Stomach (tissue), 9 donors: Measurements from ENCODE around the gene PEX13. TPM values are rescaled to one million over a fixed set of nuclear protein-coding genes. Genes with fewer than 3 reads are reported as not detected.

Experiments
- DNase-seq, 2 donors: peaks; one replicate each; pipeline versions ENCODE4 v3.0.0 to v3.0.0-alpha.2; 2013 to 2019
- H3K27ac ChIP-seq, 5 donors: fragments of 200-600 bp in 4 of 5; sonication (generic) in 4 of 5; one replicate each; pipeline ENCODE4 v1.5.1; 2013 to 2019; ENCODE audit warnings: mild to moderate bottlenecking in 1 of 5, moderate library complexity in 1 of 5
- H3K27me3 ChIP-seq, 3 donors: fragments of 200-600 bp; sonication (generic); one replicate each; pipeline ENCODE4 v1.5.1; 2017 to 2019; ENCODE audit warnings: mixed run types in 1 of 3
- H3K36me3 ChIP-seq, 4 donors: fragments of 200-600 bp; sonication (generic); 1 replicate in 3 of 4; 2 replicates in 1 of 4; pipeline ENCODE4 v1.5.1; 2016 to 2019
- H3K4me1 ChIP-seq, 4 donors: fragments of 200-600 bp; sonication (generic); one replicate each; pipeline ENCODE4 v1.5.1; 2016 to 2019
- H3K4me3 ChIP-seq, 4 donors: fragments of 200-600 bp; sonication (generic) in 3 of 4; one replicate each; pipeline ENCODE4 v1.5.1; 2016 to 2019; ENCODE audit warnings: mild to moderate bottlenecking in 1 of 4
- H3K9me3 ChIP-seq, 4 donors: fragments of 200-600 bp; sonication (generic); one replicate each; pipeline ENCODE4 v1.5.1; 2016 to 2019
- CTCF ChIP-seq, 7 experiments: fragments of 450-650 bp in 4 of 7; fragments of 200-600 bp in 3 of 7; sonication (generic) in 3 of 7; IDR thresholded peaks; one replicate each; pipeline ENCODE4 v1.5.1; 2016 to 2019; ENCODE audit warnings: antibody characterized with exemption in 7 of 7, control low read depth in 2 of 7, mild to moderate bottlenecking in 1 of 7
- EP300 ChIP-seq: sonication (generic); formaldehyde crosslinking; IDR thresholded peaks from one replicate; pipeline ENCODE4 v1.6.1; 2017; ENCODE audit warnings: antibody characterized with exemption
- POLR2A ChIP-seq, 4 donors: fragments of 450-650 bp; IDR thresholded peaks; one replicate each; pipeline ENCODE4 v1.6.1; 2016; ENCODE audit warnings: antibody characterized with exemption in 4 of 4, control low read depth in 2 of 4, mild to moderate bottlenecking in 1 of 4, moderate library complexity in 1 of 4
- POLR2AphosphoS5 ChIP-seq, 3 donors: sonication (generic); formaldehyde crosslinking; IDR thresholded peaks; one replicate each; pipeline ENCODE4 v1.6.1; 2016; ENCODE audit warnings: antibody characterized with exemption in 3 of 3
- WGBS, 5 donors: extraction: QIAGEN DNeasy Blood & Tissue Kit in 3 of 5; methylation state at CpG; one replicate each; pipeline versions ENCODE4 v1.1.5 to v1.1.7; 2013 to 2018; 5-methylcytosine and 5-hydroxymethylcytosine counted together
- intact Hi-C: fragments of 100-400 bp; cut with DNase I; formaldehyde crosslinking; loops from one replicate; pipeline ENCODE4 v1.15.1; 2023; ENCODE audit warnings: low total_unique reads
- polyA plus RNA-seq, 3 donors: library from polyadenylated mRNA; stranded (reverse); fragments of 200-250 nt; gene quantifications; one replicate each; pipeline ENCODE4 v1.2.3, GENCODE V29; 2013
- total RNA-seq, 5 donors: library from RNA; depleted of rRNA; stranded (reverse); fragments of >200 nt; gene quantifications; one replicate each; pipeline versions ENCODE4 v1.1.0 to v1.2.3, GENCODE V29; 2014 to 2016
- donor health status: healthy with polysubstance abuse.
- donor health status: Bipolar disorder and iron deficiency.
- donor health status: healthy.

PEX13 gene
- total and polyA plus RNA-seq, 8 donors = 7.9 to 56.0 (median 14.0) TPM

- peaks cover 0 to 28% (median 20%) of the 10 kb centered on the region in 4 donors for H3K4me1 ChIP-seq
- peak in 1 of 2 donors; percentile 15 for DNase-seq
- no peak overlapping the region for H3K4me3 ChIP-seq
- WGBS, 5 donors = 52 to 69% (median 64%) methylated on average over 4 of the region's 4 CpGs
- H3K27ac ChIP-seq = no peak overlapping the region
- H3K9me3 ChIP-seq = no peaks in the 10 kb centered on the region
- peaks cover 17 to 43% (median 34%) of the 10 kb centered on the region in 4 donors for H3K36me3 ChIP-seq
- no peaks in the 10 kb centered on the region for H3K27me3 ChIP-seq
- intact Hi-C loops = no loop called here
- TF ChIP-seq POLR2A (IDR thresholded peaks at IDR 0.05) = no peak
- no peak for TF ChIP-seq POLR2AphosphoS5 (IDR thresholded peaks at IDR 0.05)
- TF ChIP-seq CTCF (IDR thresholded peaks at IDR 0.05) = no peak
- no peak for TF ChIP-seq EP300
These were observed 27.1 kb downstream of the PEX13 start for GRCh38 chr2:61044636-61045035.

GRCh38 chr2:61045226-61045625 is 27.7 kb downstream of the PEX13 start:
- DNase-seq = no peak
- Histone ChIP-seq H3K27me3 (no peaks in the 10 kb centered on the region), H3K9me3 (no peaks in the 10 kb centered on the region), H3K4me1 (peaks cover 0 to 28% (median 20%) of the 10 kb centered on the region in 4 donors), H3K36me3 (peaks cover 17 to 49% (median 40%) of the 10 kb centered on the region in 4 donors), H3K4me3 (no peak overlapping the region), H3K27ac (peak overlapping the region in 1 of 5 donors; percentile 40)
- TF ChIP-seq POLR2AphosphoS5 (IDR thresholded peaks at IDR 0.05) (no peak), CTCF (IDR thresholded peaks at IDR 0.05) (no peak)
- WGBS, 5 donors = 67 to 82% (median 77%) methylated on average over 2 of the region's 2 CpGs
- intact Hi-C loops = no loop called here

- 37 to 51% (median 43%) methylated on average over 4 of the region's 4 CpGs for WGBS, 5 donors
These were observed 28.5 kb downstream of the PEX13 start for GRCh38 chr2:61045999-61046398.

GRCh38 chr2:61055557-61055956 is 38.0 kb downstream of the PEX13 start:
- 16 to 49% (median 31%) methylated on average over 2 of the region's 2 CpGs for WGBS, 5 donors
- Histone ChIP-seq H3K27ac (no peak overlapping the region), H3K4me3 (no peak overlapping the region), H3K9me3 (no peaks in the 10 kb centered on the region), H3K4me1 (peaks cover 0 to 14% (median 7%) of the 10 kb centered on the region in 4 donors), H3K36me3 (peaks cover 13 to 45% (median 40%) of the 10 kb centered on the region in 4 donors), H3K27me3 (no peaks in the 10 kb centered on the region)
- peak in 1 of 2 donors; percentile 60 for DNase-seq
- no peak for TF ChIP-seq CTCF (IDR thresholded peaks at IDR 0.05)
- TF ChIP-seq POLR2AphosphoS5 (IDR thresholded peaks at IDR 0.05) = no peak
- no peak for TF ChIP-seq POLR2A (IDR thresholded peaks at IDR 0.05)
- no peak for TF ChIP-seq EP300
- intact Hi-C loops = no loop called here

More at GRCh38 chr2:61045999-61046398, 28.5 kb downstream of the PEX13 start:
- no peaks in the 10 kb centered on the region for H3K27me3 ChIP-seq
- peaks cover 20 to 57% (median 47%) of the 10 kb centered on the region in 4 donors for H3K36me3 ChIP-seq
- no peak overlapping the region for H3K4me3 ChIP-seq
- no peaks in the 10 kb centered on the region for H3K9me3 ChIP-seq
- peak overlapping the region in 1 of 5 donors; percentile 40 for H3K27ac ChIP-seq
- H3K4me1 ChIP-seq = peaks cover 0 to 28% (median 20%) of the 10 kb centered on the region in 4 donors
- intact Hi-C loops = no loop called here
- no peak for DNase-seq
- TF ChIP-seq POLR2A (IDR thresholded peaks at IDR 0.05) (no peak), POLR2AphosphoS5 (IDR thresholded peaks at IDR 0.05) (no peak), CTCF (IDR thresholded peaks at IDR 0.05) (no peak)
